GM12891 (cell line): ENCODE data around the gene SCT.

Experiments
- POLR2A ChIP-seq: IDR thresholded peaks from 2 replicates; pipeline ENCODE4 v1.6.1; 2011; ENCODE audit warnings: low read depth, low read length, control low read depth
- POLR2AphosphoS5 ChIP-seq: IDR thresholded peaks from 2 replicates; pipeline ENCODE4 v1.6.1; 2011; ENCODE audit warnings: low read depth, low read length, control low read depth
- POU2F2 ChIP-seq: IDR thresholded peaks from 2 replicates; pipeline ENCODE4 v1.6.1; 2011; ENCODE audit warnings: low read depth, mild to moderate bottlenecking, control low read depth, low read length, moderate library complexity
- SPI1 ChIP-seq: IDR thresholded peaks from 2 replicates; pipeline ENCODE4 v1.6.1; 2011; ENCODE audit warnings: low read depth, low read length, control low read depth
- TAF1 ChIP-seq: IDR thresholded peaks from 2 replicates; pipeline ENCODE4 v1.6.1; 2011; ENCODE audit warnings: low read depth, low read length, control low read depth

DNA sequence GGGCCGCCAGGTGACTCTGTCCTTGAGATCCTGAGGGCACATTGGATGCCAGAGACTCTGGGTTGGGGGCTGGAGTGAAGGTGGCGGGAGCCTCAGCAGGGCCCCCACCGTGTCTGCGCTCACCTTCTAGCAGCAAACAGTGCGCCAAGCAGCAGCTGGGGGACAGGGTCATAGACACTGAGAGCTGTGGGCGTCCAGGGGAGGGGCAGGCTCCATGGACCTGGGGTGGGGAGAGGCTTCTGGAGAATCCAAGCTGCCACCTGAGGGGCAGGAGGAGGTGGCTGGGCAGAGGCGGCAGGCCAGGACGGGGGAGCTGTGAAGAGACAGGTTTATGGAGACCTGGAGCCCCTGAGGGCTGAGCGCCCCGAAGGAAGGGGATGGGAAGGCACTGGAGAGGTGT lies 42.7 kb downstream of the SCT start:
- TF ChIP-seq POLR2A (no peak), POLR2AphosphoS5 (no peak), TAF1 (no peak), SPI1 (no peak), POU2F2 (no peak)
